T-helper 2 cell treated with Interferon-gamma antibody and Interleukin-4, amounts not matched to agents 5 μg/mL and 100 μg/mL, for 36 hours (primary cell): ENCODE results near the gene SIM2.
A peak's percentile ranks its signal among the peaks of the same experiment; 100 is the strongest.

Experiments used
- DNase-seq: peaks from one replicate; pipeline ENCODE4 v3.0.0; 2021; ENCODE audit warnings: low spot score
- H3K27ac Mint-ChIP-seq: one replicate; pipeline ENCODE4 v1.8.0; 2021; ENCODE audit warnings: mild to moderate bottlenecking, mixed read lengths
- H3K27me3 Mint-ChIP-seq: one replicate; pipeline ENCODE4 v1.8.0; 2021; ENCODE audit warnings: low read depth, mixed read lengths
- H3K36me3 Mint-ChIP-seq: one replicate; pipeline ENCODE4 v1.8.0; 2021; ENCODE audit warnings: low read depth, mixed read lengths
- H3K4me1 Mint-ChIP-seq: one replicate; pipeline ENCODE4 v1.8.0; 2021; ENCODE audit warnings: low read depth, mixed read lengths
- H3K4me3 Mint-ChIP-seq: one replicate; pipeline ENCODE4 v1.8.0; 2022; ENCODE audit warnings: mild to moderate bottlenecking, moderate library complexity, mixed read lengths
- H3K9me3 Mint-ChIP-seq: one replicate; pipeline ENCODE4 v1.8.0; 2021; ENCODE audit warnings: mixed read lengths

The SIM2 gene

DNA sequence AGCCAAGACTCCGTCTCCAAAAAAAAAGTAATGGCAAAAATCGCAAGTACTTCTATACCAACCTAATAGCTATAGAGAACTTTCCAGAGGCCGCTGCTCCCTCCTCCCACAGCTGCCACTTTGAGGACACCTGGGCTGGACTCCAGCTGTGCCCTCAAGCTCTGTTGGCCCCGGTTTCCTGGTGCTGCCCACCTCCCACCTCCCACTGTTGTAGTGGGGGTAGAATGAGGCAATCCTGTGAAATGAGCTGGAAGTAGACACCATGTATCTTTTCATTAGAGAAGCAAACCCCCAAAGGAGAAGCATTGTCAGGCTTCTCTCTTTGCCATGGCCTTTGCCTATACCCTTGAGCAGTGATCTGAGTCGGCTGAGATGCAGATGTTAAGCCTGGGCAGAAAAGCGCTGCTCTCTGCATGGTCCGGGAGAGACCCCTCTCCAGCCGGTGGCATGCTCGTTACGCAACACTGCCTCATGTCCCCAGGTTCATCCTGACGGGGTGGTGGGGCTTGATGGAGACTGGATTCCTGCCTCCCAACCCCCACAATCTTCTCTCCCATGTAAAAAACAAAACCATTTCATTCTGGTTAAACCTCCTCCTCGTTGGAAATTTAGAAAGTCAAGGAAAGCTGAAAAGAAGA is 39.7 kb downstream of the SIM2 start:
- H3K36me3 Mint-ChIP-seq, result no peaks in the 10 kb centered on the region
- no peak overlapping the region for H3K27ac Mint-ChIP-seq
- no peaks in the 10 kb centered on the region for H3K4me1 Mint-ChIP-seq
- no peak overlapping the region for H3K4me3 Mint-ChIP-seq
- H3K27me3 Mint-ChIP-seq, result peaks cover 9% of the 10 kb centered on the region
- DNase-seq, result no peak
- H3K9me3 Mint-ChIP-seq, result no peaks in the 10 kb centered on the region

DNA sequence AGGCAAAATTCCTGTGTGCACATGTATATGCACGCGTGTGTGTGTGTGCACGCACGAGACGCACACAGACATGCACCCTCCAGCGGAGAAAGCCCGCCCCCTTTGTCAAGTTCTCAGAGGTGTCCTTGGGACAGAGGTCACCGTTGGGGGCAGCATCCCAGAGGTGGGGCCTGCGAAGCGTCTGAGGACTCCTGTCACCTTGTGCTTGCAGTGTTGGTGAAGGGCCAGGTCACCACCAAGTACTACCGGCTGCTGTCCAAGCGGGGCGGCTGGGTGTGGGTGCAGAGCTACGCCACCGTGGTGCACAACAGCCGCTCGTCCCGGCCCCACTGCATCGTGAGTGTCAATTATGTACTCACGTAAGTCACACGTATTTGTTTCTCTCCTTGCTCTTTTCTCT is 42.6 kb downstream of the SIM2 start:
- Mint-ChIP-seq H3K36me3 (no peaks in the 10 kb centered on the region), H3K4me1 (peaks cover under 1% of the 10 kb centered on the region), H3K27ac (no peak overlapping the region), H3K9me3 (no peaks in the 10 kb centered on the region), H3K4me3 (no peak overlapping the region), H3K27me3 (peaks cover 28% of the 10 kb centered on the region)
- DNase-seq, result no peak

DNA sequence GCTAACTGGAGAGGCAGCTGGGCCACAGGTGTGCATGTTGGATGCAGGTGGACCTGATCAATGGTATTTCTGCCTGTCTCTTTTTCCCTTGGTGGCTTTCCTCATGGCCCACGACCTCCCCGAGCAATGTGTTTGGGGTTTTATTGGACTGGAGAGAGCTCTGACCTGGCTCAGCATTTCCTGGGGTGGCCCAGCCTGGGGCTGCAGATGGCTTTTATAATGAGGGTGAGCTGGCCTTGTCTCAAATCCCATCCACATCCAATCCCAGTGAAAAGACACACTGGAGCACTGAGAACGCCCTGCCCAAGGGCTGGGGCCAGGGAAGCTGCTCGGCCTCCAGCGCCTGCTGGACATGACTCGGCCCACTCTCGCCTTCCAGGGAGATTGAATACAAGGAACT is 44.1 kb downstream of the SIM2 start:
- Mint-ChIP-seq H3K27ac (no peak overlapping the region), H3K27me3 (peaks cover 36% of the 10 kb centered on the region), H3K4me3 (no peak overlapping the region), H3K36me3 (no peaks in the 10 kb centered on the region), H3K9me3 (no peaks in the 10 kb centered on the region), H3K4me1 (peaks cover 6% of the 10 kb centered on the region)
- DNase-seq, result no peak

DNA sequence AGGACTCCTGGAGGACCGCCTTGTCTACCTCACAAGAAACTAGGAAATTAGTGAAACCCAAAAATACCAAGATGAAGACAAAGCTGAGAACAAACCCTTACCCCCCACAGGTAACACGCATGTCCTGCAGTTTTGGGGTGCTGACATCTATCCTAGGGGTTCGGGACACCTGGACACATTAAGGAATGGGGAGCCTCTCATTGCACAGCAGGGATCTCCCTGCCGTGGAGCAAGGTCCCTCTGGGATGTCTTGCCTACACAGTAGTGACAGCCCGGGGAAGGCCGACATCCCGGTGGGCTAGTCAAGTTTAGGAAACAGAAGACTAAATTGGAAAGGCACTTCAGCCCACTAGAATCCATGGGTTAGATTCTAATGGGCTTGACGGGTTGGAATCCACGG is 44.5 kb downstream of the SIM2 start:
- H3K27ac Mint-ChIP-seq, result no peak overlapping the region
- no peak for DNase-seq
- H3K27me3 Mint-ChIP-seq, result peaks cover 39% of the 10 kb centered on the region
- H3K4me1 Mint-ChIP-seq, result peaks cover 6% of the 10 kb centered on the region
- no peak overlapping the region for H3K4me3 Mint-ChIP-seq
- no peaks in the 10 kb centered on the region for H3K36me3 Mint-ChIP-seq
- H3K9me3 Mint-ChIP-seq, result no peaks in the 10 kb centered on the region

DNA sequence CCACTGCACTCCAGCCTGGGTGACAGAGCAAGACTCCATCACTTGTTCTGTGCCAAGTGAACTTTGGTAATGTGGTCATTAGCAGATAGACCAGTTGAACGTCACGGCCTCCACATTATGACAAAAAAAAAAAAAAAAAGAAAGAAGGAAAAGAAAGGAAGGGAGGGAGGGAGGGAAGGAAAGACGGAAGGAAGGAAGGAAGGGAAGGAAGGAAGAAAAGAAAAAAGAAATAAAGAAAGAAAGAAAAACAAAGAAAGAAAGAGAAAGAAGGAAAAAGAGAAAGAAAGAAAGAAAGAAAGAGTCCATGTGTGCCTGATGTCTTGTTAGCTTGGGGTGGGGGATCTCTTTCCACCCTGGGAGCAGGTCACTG is 45.3 kb downstream of the SIM2 start:
- Mint-ChIP-seq H3K4me1 (peaks cover 6% of the 10 kb centered on the region), H3K9me3 (no peaks in the 10 kb centered on the region), H3K27ac (no peak overlapping the region), H3K27me3 (peaks cover 42% of the 10 kb centered on the region), H3K4me3 (no peak overlapping the region), H3K36me3 (no peaks in the 10 kb centered on the region)
- DNase-seq, result no peak

DNA sequence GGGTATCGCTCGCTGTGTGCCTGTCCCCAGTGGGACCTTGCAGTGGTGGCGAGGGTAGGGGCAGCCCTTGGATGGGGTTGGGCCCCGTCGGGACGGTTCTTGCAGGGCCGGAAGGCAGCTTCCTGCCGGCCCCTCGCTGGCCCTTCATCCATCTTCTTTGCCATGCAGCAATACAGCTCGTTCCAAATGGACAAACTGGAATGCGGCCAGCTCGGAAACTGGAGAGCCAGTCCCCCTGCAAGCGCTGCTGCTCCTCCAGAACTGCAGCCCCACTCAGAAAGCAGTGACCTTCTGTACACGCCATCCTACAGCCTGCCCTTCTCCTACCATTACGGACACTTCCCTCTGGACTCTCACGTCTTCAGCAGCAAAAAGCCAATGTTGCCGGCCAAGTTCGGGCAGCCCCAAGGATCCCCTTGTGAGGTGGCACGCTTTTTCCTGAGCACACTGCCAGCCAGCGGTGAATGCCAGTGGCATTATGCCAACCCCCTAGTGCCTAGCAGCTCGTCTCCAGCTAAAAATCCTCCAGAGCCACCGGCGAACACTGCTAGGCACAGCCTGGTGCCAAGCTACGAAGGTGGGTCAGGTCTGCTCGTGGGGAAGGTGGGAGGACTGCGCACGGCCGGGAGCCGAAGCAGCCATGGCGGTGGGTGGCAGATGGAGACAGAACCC is 45.8 kb downstream of the SIM2 start:
- H3K27me3 Mint-ChIP-seq, result peaks cover 46% of the 10 kb centered on the region
- DNase-seq, result no peak
- H3K4me3 Mint-ChIP-seq, result no peak overlapping the region
- H3K9me3 Mint-ChIP-seq, result no peaks in the 10 kb centered on the region
- H3K27ac Mint-ChIP-seq, result no peak overlapping the region
- no peaks in the 10 kb centered on the region for H3K36me3 Mint-ChIP-seq
- H3K4me1 Mint-ChIP-seq, result peaks cover 6% of the 10 kb centered on the region

DNA sequence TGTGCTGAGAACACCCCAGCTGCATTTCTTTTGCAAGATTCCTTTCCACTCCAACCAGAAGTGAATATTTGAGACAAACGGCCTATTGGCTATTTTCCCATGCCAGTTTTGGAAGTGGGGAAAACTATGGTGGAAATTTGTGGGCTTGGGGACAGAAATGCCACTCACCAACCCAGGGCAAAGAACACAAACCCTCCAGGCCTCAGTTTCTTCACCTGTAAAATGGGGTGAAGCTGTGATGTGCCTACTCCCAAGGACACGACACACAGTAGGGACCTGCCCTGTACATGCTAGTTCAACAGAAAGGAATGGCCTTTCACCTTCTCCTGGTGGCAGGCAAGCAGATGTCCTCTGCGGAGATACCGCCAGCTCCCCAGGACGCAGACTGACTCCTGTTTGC is 46.5 kb downstream of the SIM2 start:
- Mint-ChIP-seq H3K36me3 (no peaks in the 10 kb centered on the region), H3K9me3 (no peaks in the 10 kb centered on the region), H3K27me3 (peaks cover 44% of the 10 kb centered on the region), H3K4me1 (peaks cover 6% of the 10 kb centered on the region), H3K4me3 (no peak overlapping the region), H3K27ac (no peak overlapping the region)
- DNase-seq, result no peak

DNA sequence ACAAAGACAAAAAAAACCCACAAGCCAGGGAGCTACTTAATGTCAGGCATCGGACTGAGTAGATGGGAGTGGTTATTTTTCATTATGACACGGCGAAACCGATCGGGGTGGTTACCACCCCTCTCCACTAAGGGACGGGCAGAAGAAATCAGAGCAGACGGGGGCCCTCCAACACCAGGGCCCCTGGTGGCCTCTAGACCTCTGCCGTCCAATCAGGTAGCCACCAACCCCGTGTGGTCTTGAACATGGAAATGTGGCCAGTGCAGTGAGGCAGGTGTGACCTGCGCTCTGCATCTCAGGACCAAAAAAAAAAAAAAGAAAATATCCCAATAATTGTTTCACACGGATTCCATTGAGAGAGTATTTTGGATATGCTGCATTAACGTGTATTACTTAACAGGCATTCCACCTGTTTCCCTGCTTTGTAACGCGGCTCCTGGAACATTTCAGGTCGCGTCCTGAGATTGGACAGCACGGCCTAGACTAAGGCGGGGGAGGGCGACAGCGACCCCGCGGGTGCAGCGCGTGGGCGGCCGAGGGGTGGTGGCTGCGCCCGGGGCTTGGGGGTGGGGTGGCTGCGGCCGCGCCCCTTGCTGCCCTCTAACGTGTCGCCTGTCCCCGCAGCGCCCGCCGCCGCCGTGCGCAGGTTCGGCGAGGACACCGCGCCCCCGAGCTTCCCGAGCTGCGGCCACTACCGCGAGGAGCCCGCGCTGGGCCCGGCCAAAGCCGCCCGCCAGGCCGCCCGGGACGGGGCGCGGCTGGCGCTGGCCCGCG is 48.3 kb downstream of the SIM2 start:
- Mint-ChIP-seq H3K4me3 (peak overlapping the region; percentile 60), H3K4me1 (peaks cover 6% of the 10 kb centered on the region), H3K36me3 (no peaks in the 10 kb centered on the region), H3K27me3 (peaks cover 48% of the 10 kb centered on the region), H3K9me3 (no peaks in the 10 kb centered on the region), H3K27ac (no peak overlapping the region)
- no peak for DNase-seq

DNA sequence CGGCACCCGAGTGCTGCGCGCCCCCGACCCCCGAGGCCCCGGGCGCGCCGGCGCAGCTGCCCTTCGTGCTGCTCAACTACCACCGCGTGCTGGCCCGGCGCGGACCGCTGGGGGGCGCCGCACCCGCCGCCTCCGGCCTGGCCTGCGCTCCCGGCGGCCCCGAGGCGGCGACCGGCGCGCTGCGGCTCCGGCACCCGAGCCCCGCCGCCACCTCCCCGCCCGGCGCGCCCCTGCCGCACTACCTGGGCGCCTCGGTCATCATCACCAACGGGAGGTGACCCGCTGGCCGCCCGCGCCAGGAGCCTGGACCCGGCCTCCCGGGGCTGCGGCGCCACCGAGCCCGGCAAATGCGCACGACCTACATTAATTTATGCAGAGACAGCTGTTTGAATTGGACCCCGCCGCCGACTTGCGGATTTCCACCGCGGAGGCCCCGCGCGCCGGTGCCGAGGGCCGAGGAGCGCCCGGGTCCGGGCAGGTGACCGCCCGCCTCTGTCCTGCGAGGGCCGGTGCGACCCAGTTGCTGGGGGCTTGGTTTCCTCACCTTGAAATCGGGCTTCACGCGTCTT is 49.0 kb downstream of the SIM2 start:
- Mint-ChIP-seq H3K36me3 (no peaks in the 10 kb centered on the region), H3K4me1 (peaks cover 6% of the 10 kb centered on the region), H3K27ac (no peak overlapping the region), H3K9me3 (no peaks in the 10 kb centered on the region), H3K27me3 (peaks cover 48% of the 10 kb centered on the region), H3K4me3 (peak overlapping the region; percentile 66)
- peak; percentile 37 for DNase-seq

DNA sequence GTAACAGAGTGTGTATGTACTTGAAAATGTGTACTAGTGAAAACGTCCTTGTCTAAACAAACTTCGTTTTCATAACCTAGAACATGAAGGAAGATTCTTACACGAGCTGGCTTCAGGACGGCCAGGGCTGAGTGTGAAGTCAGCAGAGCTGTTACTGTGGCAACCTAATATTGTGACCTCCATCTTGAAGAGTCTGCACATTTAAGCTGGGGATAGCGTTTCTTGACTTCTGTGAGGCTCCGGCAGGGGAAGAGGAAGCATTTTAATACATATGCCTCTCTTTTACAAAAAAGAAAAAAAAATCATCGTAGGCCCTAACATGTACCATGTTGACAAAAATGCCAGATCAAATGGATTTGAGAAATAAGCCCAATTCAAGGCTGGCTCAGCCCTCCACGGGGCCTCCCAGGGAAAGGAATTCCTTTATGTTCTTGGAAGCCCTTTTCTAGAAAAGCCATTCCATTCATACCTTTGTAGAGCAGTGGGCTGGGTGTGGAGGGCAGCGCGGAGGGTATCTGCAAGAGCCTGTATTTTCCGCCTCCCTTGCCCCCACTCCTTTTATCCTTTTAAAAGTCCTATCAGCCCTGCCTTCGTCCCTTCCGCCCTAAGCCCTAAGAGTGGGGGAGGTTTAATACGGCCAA is 51.1 kb downstream of the SIM2 start:
- H3K4me3 Mint-ChIP-seq, result no peak overlapping the region
- H3K9me3 Mint-ChIP-seq, result no peaks in the 10 kb centered on the region
- H3K4me1 Mint-ChIP-seq, result peaks cover 6% of the 10 kb centered on the region
- no peaks in the 10 kb centered on the region for H3K36me3 Mint-ChIP-seq
- H3K27me3 Mint-ChIP-seq, result peaks cover 40% of the 10 kb centered on the region
- H3K27ac Mint-ChIP-seq, result no peak overlapping the region
- no peak for DNase-seq

DNA sequence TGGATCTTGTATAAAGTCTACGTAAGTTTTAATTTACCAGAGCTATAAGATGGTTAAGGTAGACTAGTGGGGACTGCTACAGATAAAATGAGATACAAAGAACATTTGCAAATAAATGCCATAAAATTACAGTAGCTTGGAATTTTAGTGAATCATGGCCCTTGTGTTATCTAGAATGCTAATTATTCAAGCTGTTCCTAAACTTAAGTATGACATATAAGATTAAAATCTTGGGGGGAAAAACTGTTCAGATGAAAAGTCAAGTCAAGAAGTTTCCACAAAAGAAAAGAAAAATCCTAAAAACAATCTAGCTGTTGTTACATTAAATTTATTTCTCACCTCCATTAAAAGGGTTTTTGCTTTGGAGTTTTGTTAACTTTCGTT is 51.7 kb downstream of the SIM2 start:
- DNase-seq, result no peak
- Mint-ChIP-seq H3K4me1 (peaks cover 6% of the 10 kb centered on the region), H3K9me3 (no peaks in the 10 kb centered on the region), H3K27ac (no peak overlapping the region), H3K27me3 (peaks cover 37% of the 10 kb centered on the region), H3K36me3 (no peaks in the 10 kb centered on the region), H3K4me3 (no peak overlapping the region)

DNA sequence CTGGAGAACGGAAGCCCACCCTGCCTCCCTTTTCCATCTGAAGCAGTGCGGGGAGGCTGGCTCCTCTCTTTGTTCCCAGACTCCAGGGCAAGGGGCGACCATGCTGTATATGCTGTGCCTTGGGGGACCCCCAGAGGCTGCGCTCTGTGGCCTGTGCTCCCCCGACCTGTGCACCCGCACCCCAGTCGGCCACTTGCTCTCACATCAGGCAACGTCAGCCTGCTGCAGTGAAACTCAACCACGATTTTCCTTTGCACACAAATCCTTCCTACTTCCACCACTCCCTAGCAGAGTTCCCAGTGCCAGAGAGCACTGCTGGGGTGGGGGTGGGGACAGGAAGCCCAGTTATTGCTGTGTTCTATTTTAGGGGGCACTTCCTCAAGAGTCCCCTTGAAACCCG is 52.5 kb downstream of the SIM2 start:
- Mint-ChIP-seq H3K4me1 (peaks cover 6% of the 10 kb centered on the region), H3K36me3 (no peaks in the 10 kb centered on the region)

DNA sequence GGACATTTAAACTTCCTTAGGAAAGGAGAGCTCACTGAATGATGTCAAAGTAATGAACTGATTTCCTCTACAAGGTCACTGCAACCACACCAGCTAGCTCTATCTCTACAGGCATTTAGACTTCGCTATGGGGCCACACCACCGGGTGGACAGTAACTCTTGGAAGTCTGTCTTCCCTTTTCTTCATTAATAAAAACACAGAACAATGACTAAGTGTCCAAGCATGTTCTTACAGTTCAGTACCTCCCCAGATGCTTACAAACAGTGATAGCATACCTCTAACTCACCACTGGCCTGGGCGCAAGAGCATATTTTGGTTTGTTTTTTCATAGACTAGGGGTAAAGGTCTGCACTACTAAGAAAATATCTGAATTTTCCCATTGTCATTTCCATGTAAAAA is 54.6 kb downstream of the SIM2 start:
- H3K9me3 Mint-ChIP-seq, result no peaks in the 10 kb centered on the region
- H3K27ac Mint-ChIP-seq, result no peak overlapping the region
- H3K4me3 Mint-ChIP-seq, result no peak overlapping the region
- no peaks in the 10 kb centered on the region for H3K4me1 Mint-ChIP-seq
- no peak for DNase-seq
- H3K36me3 Mint-ChIP-seq, result no peaks in the 10 kb centered on the region
- peaks cover 16% of the 10 kb centered on the region for H3K27me3 Mint-ChIP-seq

More for the DNA sequence above, 52.5 kb downstream of the SIM2 start:
- H3K4me3 Mint-ChIP-seq, result no peak overlapping the region
- H3K27me3 Mint-ChIP-seq, result peaks cover 30% of the 10 kb centered on the region
- no peaks in the 10 kb centered on the region for H3K9me3 Mint-ChIP-seq
- H3K27ac Mint-ChIP-seq, result no peak overlapping the region
- no peak for DNase-seq
